A673 (cell line): ENCODE results near the gene ABLIM3. TPM values are rescaled to one million over a fixed set of nuclear protein-coding genes. Genes with fewer than 3 reads are reported as not detected.

Experiments used
- BruUV-seq: library from RNA; stranded (reverse); fragments of 400-500 nt; replicated peaks from 2 replicates; lab custom pipeline; 2021; lab: Mats Ljungman, UMichigan
- CTCF ChIA-PET: fragments of 300-600 bp; sonication (Branson Sonifier 250); formaldehyde crosslinking; loops from one replicate; lab custom pipeline; 2022; ENCODE audit warnings: antibody characterized with exemption; lab: Charles Lee
- POLR2A ChIA-PET: fragments of 300-600 bp; sonication (Branson Sonifier 250); formaldehyde crosslinking; loops from one replicate; lab custom pipeline; 2022; ENCODE audit warnings: antibody characterized with exemption; ENCODE audit not compliant: low non-redundant PET; lab: Charles Lee
- DNase-seq: peaks from one replicate; pipeline ENCODE4 v3.0.0-alpha.2; 2015; ENCODE audit warnings: low spot score
- H3K27ac ChIP-seq: fragments of 200-600 bp; sonication (generic); 2 replicates; pipeline ENCODE4 v1.5.1; 2016; ENCODE audit warnings: mixed run types, low read depth, mild to moderate bottlenecking, mixed read lengths, antibody characterized with exemption, low read length; ENCODE audit not compliant: poor library complexity, severe bottlenecking
- H3K27me3 ChIP-seq: fragments of 200-600 bp; sonication (generic); replicated peaks from 2 replicates; pipeline ENCODE4 v1.6.1; 2017; ENCODE audit warnings: mixed run types, low read depth, mild to moderate bottlenecking, mixed read lengths, antibody characterized with exemption, low read length; ENCODE audit not compliant: insufficient read depth, poor library complexity
- H3K36me3 ChIP-seq: fragments of 200-600 bp; sonication (generic); 2 replicates; pipeline ENCODE4 v1.6.1; 2016; ENCODE audit warnings: mixed run types, mild to moderate bottlenecking, mixed read lengths, antibody characterized with exemption, low read length; ENCODE audit not compliant: insufficient read depth, poor library complexity, severe bottlenecking
- H3K4me1 ChIP-seq: fragments of 200-600 bp; sonication (generic); 2 replicates; pipeline ENCODE4 v1.6.1; 2017; ENCODE audit warnings: mixed run types, mild to moderate bottlenecking, mixed read lengths, antibody characterized with exemption, low read length; ENCODE audit not compliant: insufficient read depth, poor library complexity, severe bottlenecking
- H3K4me3 ChIP-seq: fragments of 200-600 bp; sonication (generic); 2 replicates; pipeline ENCODE4 v1.5.1; 2016; ENCODE audit warnings: low read depth, mixed run types, mild to moderate bottlenecking, mixed read lengths, low read length; ENCODE audit not compliant: poor library complexity, severe bottlenecking
- H3K9me3 ChIP-seq: fragments of 200-600 bp; sonication (generic); 2 replicates; pipeline ENCODE4 v1.6.1; 2016; ENCODE audit warnings: mixed run types, low read depth, mild to moderate bottlenecking, mixed read lengths, antibody characterized with exemption, low read length; ENCODE audit not compliant: poor library complexity, severe bottlenecking
- CTCF ChIP-seq: fragments of 300-800, 200-600 bp; sonication (generic); conservative IDR thresholded peaks from 2 replicates; pipeline ENCODE4 v1.5.1; 2017; ENCODE audit warnings: low read depth, mild to moderate bottlenecking, antibody characterized with exemption, low read length, moderate library complexity, mixed read lengths
- EZH2 ChIP-seq: fragments of 200-600 bp; sonication (generic); IDR thresholded peaks from 2 replicates; pipeline ENCODE4 v1.6.1; 2017; ENCODE audit warnings: borderline replicate concordance, low read depth, mild to moderate bottlenecking, mixed read lengths, antibody characterized with exemption, low read length; ENCODE audit not compliant: poor library complexity, severe bottlenecking
- intact Hi-C: fragments of 100-400 bp; cut with micrococcal nuclease; formaldehyde crosslinking; loops from one replicate; pipeline ENCODE4 v1.10.0; 2022; ENCODE audit not compliant: unreplicated experiment
- total RNA-seq: library from RNA; stranded (reverse); gene quantifications from 2 replicates; pipeline ENCODE4 v1.2.3, GENCODE V29; 2021

Gene ABLIM3
- total RNA-seq, 1 experiment from 2014 or later, result not detected

DNA sequence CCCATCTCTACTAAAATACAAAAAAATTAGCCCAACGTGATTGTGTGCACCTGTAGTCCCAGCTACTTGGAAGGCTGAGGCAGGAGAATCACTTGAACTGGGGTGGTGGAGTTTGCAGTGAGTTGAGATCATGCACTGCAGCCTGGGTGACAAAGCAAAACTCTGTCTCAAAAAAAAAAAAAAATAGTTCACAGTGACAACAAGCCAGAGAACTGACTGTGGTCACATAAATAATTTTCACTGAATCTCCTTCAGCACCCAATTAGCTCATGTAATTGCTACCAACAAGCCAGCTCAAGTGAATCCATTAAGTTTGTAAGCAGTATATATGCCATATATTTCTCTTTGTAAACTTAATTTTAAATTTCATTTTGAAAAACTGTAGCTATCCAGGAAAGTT, 115.8 kb downstream of the ABLIM3 start:
- DNase-seq, result no peak
- intact Hi-C loops, result no loop called here
- no TSS peak for BruUV-seq
- H3K27me3 ChIP-seq, result peaks cover 60% of the 10 kb centered on the region
- no peaks in the 10 kb centered on the region for H3K4me1 ChIP-seq
- no peak overlapping the region for H3K4me3 ChIP-seq
- CTCF ChIA-PET, result no interaction called here
- POLR2A ChIA-PET, result interaction anchor here (0.6 kb wide), 1 partner anchor 15 kb away, joined by 3 read pairs; no protein-coding TSS in a partner anchor
- TF ChIP-seq CTCF (no peak), EZH2 (no peak)
- H3K36me3 ChIP-seq, result no peaks in the 10 kb centered on the region
- no peak overlapping the region for H3K27ac ChIP-seq
- no peaks in the 10 kb centered on the region for H3K9me3 ChIP-seq

DNA sequence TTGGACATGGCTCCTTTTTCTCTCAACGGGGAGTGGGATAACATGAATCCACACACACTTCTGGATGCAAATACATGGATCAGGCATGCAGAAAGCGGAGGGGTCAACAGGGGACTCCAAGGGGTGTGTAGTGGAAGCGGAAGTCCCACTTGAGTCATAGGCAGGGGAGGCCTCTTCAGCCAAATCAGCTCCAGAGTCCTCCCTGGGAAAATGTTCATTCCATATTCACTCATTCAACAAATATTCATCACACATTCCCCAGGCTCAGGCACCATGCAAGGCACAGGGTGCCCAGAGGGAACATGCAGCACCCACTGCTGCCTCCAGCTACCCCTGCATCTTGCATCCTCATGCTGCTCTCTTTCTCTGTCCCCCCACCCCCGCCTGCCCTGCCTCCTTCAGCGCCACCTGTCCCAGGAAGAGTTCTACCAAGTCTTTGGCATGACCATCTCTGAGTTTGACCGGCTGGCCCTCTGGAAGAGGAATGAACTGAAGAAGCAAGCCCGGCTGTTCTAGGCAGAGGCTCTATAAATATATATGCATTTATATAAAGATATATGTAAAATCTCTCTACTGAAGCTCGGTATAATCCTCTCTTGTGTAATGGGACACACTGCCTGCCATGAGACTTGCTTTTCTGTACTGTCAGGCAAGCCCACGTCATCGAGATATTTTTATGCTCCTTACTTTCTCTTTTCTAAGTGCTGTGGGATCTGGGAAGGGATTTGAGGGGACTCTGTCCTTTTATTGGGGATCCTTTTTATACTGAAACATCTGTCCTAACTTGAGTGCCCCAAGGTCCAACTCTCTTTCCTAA, 116.8 kb downstream of the ABLIM3 start:
- DNase-seq, result no peak
- no TSS peak for BruUV-seq
- Histone ChIP-seq H3K4me1 (no peaks in the 10 kb centered on the region), H3K36me3 (no peaks in the 10 kb centered on the region), H3K27ac (no peak overlapping the region), H3K4me3 (no peak overlapping the region), H3K27me3 (peaks cover 69% of the 10 kb centered on the region), H3K9me3 (no peaks in the 10 kb centered on the region)
- ChIA-PET CTCF (no interaction called here), POLR2A (no interaction called here)
- TF ChIP-seq CTCF, result no peak
- no peak for TF ChIP-seq EZH2
- intact Hi-C loops, result no loop called here

DNA sequence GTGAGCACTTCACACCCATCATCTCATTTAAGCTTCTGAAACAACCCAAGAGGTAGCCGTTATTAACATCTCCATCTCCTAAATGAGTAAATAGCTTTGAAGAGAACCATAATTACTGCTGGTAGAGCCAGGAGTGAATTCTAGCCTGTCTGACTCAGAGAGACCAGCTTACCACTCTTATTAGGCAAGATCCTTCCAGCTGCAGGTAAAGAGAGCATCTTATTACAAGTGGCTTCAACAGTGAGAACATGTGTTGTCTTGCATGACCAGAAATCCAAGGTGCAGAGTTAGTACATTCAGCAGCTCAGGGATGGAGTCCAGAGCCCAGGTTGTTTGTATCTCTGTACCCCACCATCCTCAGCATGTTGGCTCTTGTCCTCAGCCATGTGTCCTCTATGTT, 119.5 kb downstream of the ABLIM3 start:
- TF ChIP-seq CTCF, result no peak
- no peak for TF ChIP-seq EZH2
- no TSS peak for BruUV-seq
- ChIA-PET CTCF (interaction anchor here (0.6 kb wide), 1 partner anchor 269 kb away, joined by 3 read pairs; no protein-coding TSS in a partner anchor), POLR2A (no interaction called here)
- Histone ChIP-seq H3K4me1 (no peaks in the 10 kb centered on the region), H3K27me3 (peaks cover 84% of the 10 kb centered on the region), H3K4me3 (no peak overlapping the region), H3K9me3 (no peaks in the 10 kb centered on the region), H3K27ac (no peak overlapping the region), H3K36me3 (no peaks in the 10 kb centered on the region)
- DNase-seq, result no peak
- intact Hi-C loops, result no loop called here
